Measurements from ENCODE around the gene FPR2.
"Not testable (repeated sequence)": the region's sequence is repeated elsewhere in the genome, so short reads cannot be mapped to it uniquely, and the experiment has no call there.

Gene FPR2

GRCh38 chr19:51783372-51783771 is 22.4 kb downstream of the FPR2 start:
- DNase-seq (ENCODE audit: low read depth), result no peak

GRCh38 chr19:51784109-51784785 is 23.3 kb downstream of the FPR2 start:
- DNase-seq (ENCODE audit: low read depth), result no peak

GRCh38 chr19:51784922-51785690 is 24.1 kb downstream of the FPR2 start:
- DNase-seq (ENCODE audit: low read depth), result no peak

GRCh38 chr19:51786646-51787494 is 25.9 kb downstream of the FPR2 start:
- no peak for DNase-seq (ENCODE audit: low read depth)

GRCh38 chr19:51788029-51788428 is 27.0 kb downstream of the FPR2 start:
- DNase-seq (ENCODE audit: low read depth), result no peak

GRCh38 chr19:51789061-51789795 is 28.2 kb downstream of the FPR2 start:
- DNase-seq (ENCODE audit: low read depth), result no peak

- no peak for DNase-seq (ENCODE audit: low read depth)
Measured at GRCh38 chr19:51792932-51793331, 32.0 kb downstream of the FPR2 start.

- no peak for DNase-seq (ENCODE audit: low read depth)
Measured at GRCh38 chr19:51793994-51794393, 33.0 kb downstream of the FPR2 start.

GRCh38 chr19:51794885-51795490 is 34.0 kb downstream of the FPR2 start, which contains the start of gene FPR3:
TSS of gene FPR3 (plus strand) at chr19:51795157. CDS start at chr19:51823749, 28,592 bp downstream.
- DNase-seq (ENCODE audit: low read depth), result no peak

GRCh38 chr19:51796195-51796679 is 35.3 kb downstream of the FPR2 start:
- no peak for DNase-seq (ENCODE audit: low read depth)

- no peak for DNase-seq (ENCODE audit: low read depth)
Measured at GRCh38 chr19:51797480-51797879, 36.5 kb downstream of the FPR2 start.

- DNase-seq (ENCODE audit: low read depth), result no peak
Measured at GRCh38 chr19:51798062-51798461, 37.1 kb downstream of the FPR2 start.

- no peak for DNase-seq (ENCODE audit: low read depth)
Measured at GRCh38 chr19:51799034-51799773, 38.2 kb downstream of the FPR2 start.

GRCh38 chr19:51799774-51800472 is 38.9 kb downstream of the FPR2 start:
- no peak for DNase-seq (ENCODE audit: low read depth)

- no peak for DNase-seq (ENCODE audit: low read depth)
Measured at GRCh38 chr19:51800473-51801244, 39.7 kb downstream of the FPR2 start.

- no peak for DNase-seq (ENCODE audit: low read depth)
Measured at GRCh38 chr19:51802775-51803174, 41.8 kb downstream of the FPR2 start.

GRCh38 chr19:51803519-51803918 is 42.5 kb downstream of the FPR2 start:
- DNase-seq (ENCODE audit: low read depth), result no peak

GRCh38 chr19:51803967-51804366 is 43.0 kb downstream of the FPR2 start:
- DNase-seq (ENCODE audit: low read depth), result no peak

- DNase-seq (ENCODE audit: low read depth), result not testable (repeated sequence)
Measured at GRCh38 chr19:51804789-51805188, 43.8 kb downstream of the FPR2 start.

Measured in stimulated activated CD8-positive, alpha-beta memory T cell treated with anti-CD3 and anti-CD28 coated beads, Interleukin-12 subunit alpha, Interleukin-12 subunit beta, amount 100 ng/mL, for 1 hour (primary cell).